Ectodermal cell (in vitro differentiated cells): ENCODE results near the gene CD3E.

Experiments
- H3K27ac ChIP-seq: 2 replicates; pipeline ENCODE4 v1.7.0; 2013; ENCODE audit warnings: mild to moderate bottlenecking, low read depth, low read length; ENCODE audit not compliant: insufficient read depth, poor library complexity, severe bottlenecking
- H3K27me3 ChIP-seq: 2 replicates; pipeline ENCODE4 v1.7.0; 2013; ENCODE audit warnings: mild to moderate bottlenecking, low read length; ENCODE audit not compliant: insufficient read depth, control insufficient read depth, poor library complexity, severe bottlenecking
- H3K36me3 ChIP-seq: one replicate; pipeline ENCODE4 v1.7.0; 2013; ENCODE audit warnings: low read length; ENCODE audit not compliant: control insufficient read depth, insufficient read depth
- H3K4me1 ChIP-seq: one replicate; pipeline ENCODE4 v1.7.0; 2013; ENCODE audit warnings: low read length; ENCODE audit not compliant: control insufficient read depth, insufficient read depth
- H3K4me3 ChIP-seq: 2 replicates; pipeline ENCODE4 v1.7.0; 2013; ENCODE audit warnings: low read depth, low read length, control low read depth; ENCODE audit not compliant: insufficient read depth
- H3K9me3 ChIP-seq: 2 replicates; pipeline ENCODE4 v1.7.0; 2013; ENCODE audit warnings: mild to moderate bottlenecking, low read length, moderate library complexity; ENCODE audit not compliant: control insufficient read depth
- WGBS, 2 experiments: methylation state at CpG; one replicate each; pipeline ENCODE4 v1.1.7; 2013; ENCODE audit warnings: missing lambda C conversion rate in 2 of 2; 5-methylcytosine and 5-hydroxymethylcytosine counted together

Gene CD3E

GRCh38 chr11:118320515-118320914 is 16.0 kb downstream of the CD3E start:
- H3K27ac ChIP-seq = no peak overlapping the region

GRCh38 chr11:118321386-118322082 is 17.0 kb downstream of the CD3E start:
- Histone ChIP-seq H3K9me3 (no peaks in the 10 kb centered on the region), H3K27me3 (no peaks in the 10 kb centered on the region), H3K4me1 (peaks cover 5% of the 10 kb centered on the region), H3K27ac (no peak overlapping the region), H3K4me3 (no peak overlapping the region), H3K36me3 (no peaks in the 10 kb centered on the region)
- WGBS, 2 experiments = 90 to 98% methylated on average over 4 to 5 of the region's 5 CpGs

More at GRCh38 chr11:118320515-118320914, 16.0 kb downstream of the CD3E start:
- Histone ChIP-seq H3K4me3 (no peak overlapping the region), H3K36me3 (no peaks in the 10 kb centered on the region), H3K27me3 (no peaks in the 10 kb centered on the region), H3K4me1 (peaks cover 13% of the 10 kb centered on the region), H3K9me3 (no peaks in the 10 kb centered on the region)
- 91 to 94% methylated on average over 3 of the region's 3 CpGs for WGBS, 2 experiments

- Histone ChIP-seq H3K4me3 (no peak overlapping the region), H3K27ac (no peak overlapping the region), H3K36me3 (no peaks in the 10 kb centered on the region), H3K4me1 (no peaks in the 10 kb centered on the region), H3K9me3 (no peaks in the 10 kb centered on the region), H3K27me3 (no peaks in the 10 kb centered on the region)
- 93 to 96% methylated on average over 19 of the region's 19 CpGs for WGBS, 2 experiments
Observed at GRCh38 chr11:118322721-118323120, 18.2 kb downstream of the CD3E start.

- Histone ChIP-seq H3K4me3 (no peak overlapping the region), H3K9me3 (no peaks in the 10 kb centered on the region), H3K27me3 (no peaks in the 10 kb centered on the region), H3K4me1 (no peaks in the 10 kb centered on the region), H3K27ac (no peak overlapping the region), H3K36me3 (no peaks in the 10 kb centered on the region)
Observed at GRCh38 chr11:118325283-118325682, 20.8 kb downstream of the CD3E start.

- Histone ChIP-seq H3K4me1 (no peaks in the 10 kb centered on the region), H3K4me3 (no peak overlapping the region), H3K27ac (no peak overlapping the region)
Observed at GRCh38 chr11:118328745-118329144, 24.2 kb downstream of the CD3E start.

GRCh38 chr11:118334745-118335144 is 30.2 kb downstream of the CD3E start:
- Histone ChIP-seq H3K4me1 (no peaks in the 10 kb centered on the region), H3K36me3 (no peaks in the 10 kb centered on the region), H3K4me3 (no peak overlapping the region), H3K27ac (no peak overlapping the region), H3K27me3 (no peaks in the 10 kb centered on the region), H3K9me3 (no peaks in the 10 kb centered on the region)
- WGBS, 2 experiments = 100% methylated on average over 1 of the region's 1 CpG

More at GRCh38 chr11:118328745-118329144, 24.2 kb downstream of the CD3E start:
- Histone ChIP-seq H3K36me3 (no peaks in the 10 kb centered on the region), H3K9me3 (no peaks in the 10 kb centered on the region), H3K27me3 (no peaks in the 10 kb centered on the region)

- Histone ChIP-seq H3K27ac (no peak overlapping the region), H3K4me3 (no peak overlapping the region), H3K9me3 (no peaks in the 10 kb centered on the region), H3K4me1 (no peaks in the 10 kb centered on the region), H3K36me3 (no peaks in the 10 kb centered on the region), H3K27me3 (no peaks in the 10 kb centered on the region)
- WGBS, 2 experiments = 91 to 92% methylated on average over 7 of the region's 7 CpGs
Observed at GRCh38 chr11:118338637-118339061, 34.1 kb downstream of the CD3E start.

GRCh38 chr11:118339281-118339961 is 34.9 kb downstream of the CD3E start:
- H3K9me3 ChIP-seq = no peaks in the 10 kb centered on the region
- H3K4me3 ChIP-seq = no peak overlapping the region
- 90 to 93% methylated on average over 5 of the region's 5 CpGs for WGBS, 2 experiments
- H3K27ac ChIP-seq = no peak overlapping the region
- H3K27me3 ChIP-seq = no peaks in the 10 kb centered on the region
- H3K4me1 ChIP-seq = no peaks in the 10 kb centered on the region
- H3K36me3 ChIP-seq = no peaks in the 10 kb centered on the region

GRCh38 chr11:118340449-118340848 is 35.9 kb downstream of the CD3E start:
- H3K4me1 ChIP-seq = no peaks in the 10 kb centered on the region
- H3K27me3 ChIP-seq = peaks cover 2% of the 10 kb centered on the region
- no peaks in the 10 kb centered on the region for H3K9me3 ChIP-seq
- H3K4me3 ChIP-seq = no peak overlapping the region
- H3K36me3 ChIP-seq = no peaks in the 10 kb centered on the region
- 92 to 95% methylated on average over 3 of the region's 3 CpGs for WGBS, 2 experiments
- no peak overlapping the region for H3K27ac ChIP-seq

GRCh38 chr11:118341261-118341660 is 36.7 kb downstream of the CD3E start:
- peaks cover 6% of the 10 kb centered on the region for H3K27me3 ChIP-seq
- WGBS, 2 experiments = 96 to 97% methylated on average over 3 of the region's 3 CpGs

More at GRCh38 chr11:118341261-118341660, 36.7 kb downstream of the CD3E start:
- no peak overlapping the region for H3K4me3 ChIP-seq
- no peaks in the 10 kb centered on the region for H3K9me3 ChIP-seq
- no peaks in the 10 kb centered on the region for H3K36me3 ChIP-seq
- no peaks in the 10 kb centered on the region for H3K4me1 ChIP-seq
- H3K27ac ChIP-seq = no peak overlapping the region
